Measurements from ENCODE around the gene RAMAC.

- TF ChIP-seq CTCF (IDR thresholded peaks at IDR 0.05; ENCODE audit: low read length) (no peak), EZH2 (IDR thresholded peaks at IDR 0.05; ENCODE audit: borderline replicate concordance, low read length) (no peak)
Measured at GRCh38 chr15:83039206-83039605, 53.2 kb downstream of the RAMAC start.

Measured in OCI-LY1 (cell line).